ENCODE data around the gene DAGLA. TPM values are rescaled to one million over a fixed set of nuclear protein-coding genes. Genes with fewer than 3 reads are reported as not detected.

DAGLA gene
- total and polyA plus RNA-seq, 2 of the 13 experiments (the other 11 are each of a cell fraction or from before 2014, with no cell fraction given) = 2.6 to 3.9 TPM

- TF ChIP-seq TGIF2 (CRISPR knock-in tag; IDR thresholded peaks at IDR 0.05) (no peak; the same call in 1 of the 2 replicates), NONO (IDR thresholded peaks at IDR 0.05) (no peak), NONO (CRISPR knock-in tag; conservative IDR thresholded peaks at IDR 0.05) (peak; percentile 84), ZNF550 (CRISPR knock-in tag; IDR thresholded peaks at IDR 0.05; ENCODE audit: borderline replicate concordance) (0 out of 2 replicates have a peak, but pooled peaks have one; percentile 62), RFX5 (IDR thresholded peaks at IDR 0.05; ENCODE audit: low read depth, low read length) (0 out of 2 replicates have a peak, but pooled peaks have one; percentile 15), ZNF230 (CRISPR knock-in tag; IDR thresholded peaks at IDR 0.05) (0 out of 2 replicates have a peak, but pooled peaks have one; percentile 46), ZNF703 (CRISPR knock-in tag; IDR thresholded peaks at IDR 0.05; ENCODE audit: borderline replicate concordance) (no peak), THRA (CRISPR knock-in tag; IDR thresholded peaks at IDR 0.05; ENCODE audit: borderline replicate concordance) (peak; percentile 69; the same call in 1 of the 2 replicates), ZBTB7A (CRISPR knock-in tag; IDR thresholded peaks at IDR 0.05) (peak; percentile 54), ZC3H13 (CRISPR knock-in tag; IDR thresholded peaks at IDR 0.05) (peak; percentile 70; the same call in 1 of the 2 replicates), ZSCAN21 (CRISPR knock-in tag; IDR thresholded peaks at IDR 0.05; ENCODE audit: borderline replicate concordance) (peak; percentile 14), TBX3 (IDR thresholded peaks at IDR 0.05; ENCODE audit: borderline replicate concordance) (no peak), MED1 (CRISPR knock-in tag; IDR thresholded peaks at IDR 0.05) (peak; percentile 84), ZNF263 (CRISPR knock-in tag; IDR thresholded peaks at IDR 0.05) (peak; percentile 39; the same call in 1 of the 2 replicates), XRCC5 (optimal IDR thresholded peaks at IDR 0.05; ENCODE audit: low read length) (no peak), ZNF281 (CRISPR knock-in tag; IDR thresholded peaks at IDR 0.05; ENCODE audit: borderline replicate concordance) (peak; percentile 83), ZEB1 (IDR thresholded peaks at IDR 0.05; ENCODE audit: insufficient replicate concordance, low read depth) (peak; percentile 8), ZNF335 (CRISPR knock-in tag; IDR thresholded peaks at IDR 0.05) (no peak), SAP130 (CRISPR knock-in tag; IDR thresholded peaks at IDR 0.05; ENCODE audit: low read depth) (peak; percentile 74), ZMYM2 (CRISPR knock-in tag; IDR thresholded peaks at IDR 0.05) (no peak), GPBP1L1 (CRISPR knock-in tag; IDR thresholded peaks at IDR 0.05) (no peak)
- TF ChIP-seq, protein P1, sequence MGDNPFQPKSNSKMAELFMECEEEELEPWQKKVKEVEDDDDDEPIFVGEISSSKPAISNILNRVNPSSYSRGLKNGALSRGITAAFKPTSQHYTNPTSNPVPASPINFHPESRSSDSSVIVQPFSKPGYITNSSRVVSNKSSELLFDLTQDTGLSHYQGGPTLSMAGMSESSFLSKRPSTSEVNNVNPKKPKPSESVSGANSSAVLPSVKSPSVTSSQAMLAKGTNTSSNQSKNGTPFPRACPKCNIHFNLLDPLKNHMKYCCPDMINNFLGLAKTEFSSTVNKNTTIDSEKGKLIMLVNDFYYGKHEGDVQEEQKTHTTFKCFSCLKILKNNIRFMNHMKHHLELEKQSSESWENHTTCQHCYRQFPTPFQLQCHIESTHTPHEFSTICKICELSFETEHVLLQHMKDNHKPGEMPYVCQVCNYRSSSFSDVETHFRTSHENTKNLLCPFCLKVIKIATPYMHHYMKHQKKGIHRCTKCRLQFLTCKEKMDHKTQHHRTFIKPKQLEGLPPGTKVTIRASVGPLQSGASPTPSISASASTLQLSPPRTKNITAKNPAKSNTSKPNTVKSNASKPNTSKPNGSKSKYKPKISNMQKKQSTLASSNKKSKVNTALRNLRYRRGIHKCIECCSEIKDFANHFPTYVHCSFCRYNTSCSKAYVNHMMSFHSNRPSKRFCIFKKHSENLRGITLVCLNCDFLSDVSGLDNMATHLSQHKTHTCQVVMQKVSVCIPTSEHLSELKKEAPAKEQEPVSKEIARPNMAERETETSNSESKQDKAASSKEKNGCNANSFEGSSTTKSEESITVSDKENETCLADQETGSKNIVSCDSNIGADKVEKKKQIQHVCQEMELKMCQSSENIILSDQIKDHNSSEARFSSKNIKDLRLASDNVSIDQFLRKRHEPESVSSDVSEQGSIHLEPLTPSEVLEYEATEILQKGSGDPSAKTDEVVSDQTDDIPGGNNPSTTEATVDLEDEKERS (CRISPR knock-in tag; IDR thresholded peaks at IDR 0.05) = no peak
Measured at GRCh38 chr11:61756452-61757212, 76.4 kb downstream of the DAGLA start (continued).
